OCI-LY7 (cell line): ENCODE data around the gene HNRNPU. TPM values are rescaled to one million over a fixed set of nuclear protein-coding genes. Genes with fewer than 3 reads are reported as not detected.

ENCODE experiments used
- BruUV-seq: library from RNA; stranded (reverse); fragments of 400-500 nt; replicated peaks from 2 replicates; lab custom pipeline; 2021; lab: Mats Ljungman, UMichigan
- CTCF ChIA-PET: fragments of 300-600 bp; sonication (Branson Sonifier 250); formaldehyde crosslinking; loops from one replicate; lab custom pipeline; 2022; ENCODE audit warnings: antibody characterized with exemption; ENCODE audit not compliant: unreplicated experiment; lab: Charles Lee
- POLR2A ChIA-PET: fragments of 300-600 bp; sonication (Branson Sonifier 250); formaldehyde crosslinking; loops from one replicate; lab custom pipeline; 2022; ENCODE audit warnings: antibody characterized with exemption; lab: Charles Lee
- DNase-seq: peaks from one replicate; pipeline ENCODE4 v3.0.0-alpha.2; 2015; ENCODE audit warnings: low spot score
- H2AFZ ChIP-seq: fragments of 200-600 bp; sonication (generic), shearing (Covaris generic); 2 replicates; pipeline ENCODE4 v1.6.1; 2014; ENCODE audit warnings: mild to moderate bottlenecking, antibody characterized with exemption, low read length, moderate library complexity
- H3K27ac ChIP-seq: fragments of 200-600 bp; sonication (generic); 2 replicates; pipeline ENCODE4 v1.5.1; 2014; ENCODE audit warnings: mixed run types, low read depth, mild to moderate bottlenecking, moderate library complexity, low read length, inconsistent platforms; ENCODE audit not compliant: poor library complexity, severe bottlenecking
- H3K36me3 ChIP-seq: fragments of 200-600 bp; sonication (generic); 2 replicates; pipeline ENCODE4 v1.6.1; 2014; ENCODE audit warnings: mild to moderate bottlenecking, antibody characterized with exemption, low read length, moderate library complexity, mixed read lengths; ENCODE audit not compliant: insufficient read depth
- H3K4me1 ChIP-seq: fragments of 200-600 bp; sonication (generic); 2 replicates; pipeline ENCODE4 v1.5.1; 2014; ENCODE audit warnings: mild to moderate bottlenecking, low read length; ENCODE audit not compliant: insufficient read depth, poor library complexity, severe bottlenecking
- H3K4me2 ChIP-seq: fragments of 200-600 bp; sonication (generic); 2 replicates; pipeline ENCODE4 v1.6.1; 2014; ENCODE audit warnings: mild to moderate bottlenecking, low read length
- H3K4me3 ChIP-seq: fragments of 200-600 bp; sonication (generic); 2 replicates; pipeline ENCODE4 v1.5.1; 2014; ENCODE audit warnings: mild to moderate bottlenecking, low read depth, low read length; ENCODE audit not compliant: poor library complexity, severe bottlenecking
- H3K79me2 ChIP-seq: fragments of 200-600 bp; sonication (generic); 2 replicates; pipeline ENCODE4 v1.6.1; 2016; ENCODE audit warnings: low read depth, mild to moderate bottlenecking, low read length, moderate library complexity, mixed read lengths; ENCODE audit not compliant: insufficient read depth
- H3K9me2 ChIP-seq: fragments of 200-600 bp; sonication (generic); 2 replicates; pipeline ENCODE4 v1.6.1; 2016; ENCODE audit warnings: mild to moderate bottlenecking, low read length, mixed read lengths; ENCODE audit not compliant: insufficient read depth
- H3K9me3 ChIP-seq: fragments of 200-600 bp; sonication (generic); 2 replicates; pipeline ENCODE4 v1.6.1; 2014; ENCODE audit warnings: mild to moderate bottlenecking, mixed run types, low read length, mixed read lengths
- H4K20me1 ChIP-seq: fragments of 200-600 bp; sonication (generic); 2 replicates; pipeline ENCODE4 v1.6.1; 2014; ENCODE audit warnings: mild to moderate bottlenecking, antibody characterized with exemption, low read length, moderate library complexity, mixed read lengths; ENCODE audit not compliant: insufficient read depth
- CTCF ChIP-seq: fragments of 200-600 bp; sonication (generic); conservative IDR thresholded peaks from 2 replicates; pipeline ENCODE4 v1.5.1; 2014; ENCODE audit warnings: mild to moderate bottlenecking, antibody characterized with exemption, low read length, moderate library complexity, mixed read lengths
- EZH2phosphoT487 ChIP-seq: fragments of 200-600 bp; sonication (generic); IDR thresholded peaks from 2 replicates; pipeline ENCODE4 v1.6.1; 2018; ENCODE audit warnings: low read depth, borderline replicate concordance, mild to moderate bottlenecking, mixed run types, antibody characterized with exemption, low read length, moderate library complexity, mixed read lengths
- intact Hi-C: fragments of 100-400 bp; cut with micrococcal nuclease; formaldehyde crosslinking; loops from one replicate; pipeline ENCODE4 v1.10.0; 2022; ENCODE audit not compliant: unreplicated experiment
- total RNA-seq, 2 experiments: library from RNA; depleted of rRNA in 1 of 2; stranded (reverse); fragments of >200 nt in 1 of 2; shearing (Covaris generic) in 1 of 2; gene quantifications; 2 replicates each; pipeline ENCODE4 v1.2.3, GENCODE V29; 2014 to 2022

Gene HNRNPU
- total RNA-seq, 2 experiments from 2014 or later = 426 to 650 TPM

GRCh38 chr1:244868484-244869363 lies 4.4 kb upstream of the HNRNPU start:
- BruUV-seq = no TSS peak
- no peak overlapping the region for H3K27ac ChIP-seq
- no peaks in the 10 kb centered on the region for H3K9me3 ChIP-seq
- DNase-seq = no peak
- H3K36me3 ChIP-seq = peaks cover 5% of the 10 kb centered on the region
- peaks cover 27% of the 10 kb centered on the region for H3K4me1 ChIP-seq
- intact Hi-C loops = no loop called here
- CTCF ChIA-PET = no interaction called here
- H3K9me2 ChIP-seq = no peaks in the 10 kb centered on the region
- POLR2A ChIA-PET = interaction anchor here (0.6 to 3.6 kb wide), 8 partner anchors 10 to 166 kb away, joined by 3 to 17 read pairs (median 4); a partner anchor contains a TSS
- peaks cover 25% of the 10 kb centered on the region for H3K79me2 ChIP-seq
- no peak overlapping the region for H3K4me3 ChIP-seq
- TF ChIP-seq CTCF = no peak
- no peak for TF ChIP-seq EZH2phosphoT487
- H4K20me1 ChIP-seq = no peaks in the 10 kb centered on the region
- H2AFZ ChIP-seq = no peak overlapping the region
- H3K4me2 ChIP-seq = no peak overlapping the region

DNA sequence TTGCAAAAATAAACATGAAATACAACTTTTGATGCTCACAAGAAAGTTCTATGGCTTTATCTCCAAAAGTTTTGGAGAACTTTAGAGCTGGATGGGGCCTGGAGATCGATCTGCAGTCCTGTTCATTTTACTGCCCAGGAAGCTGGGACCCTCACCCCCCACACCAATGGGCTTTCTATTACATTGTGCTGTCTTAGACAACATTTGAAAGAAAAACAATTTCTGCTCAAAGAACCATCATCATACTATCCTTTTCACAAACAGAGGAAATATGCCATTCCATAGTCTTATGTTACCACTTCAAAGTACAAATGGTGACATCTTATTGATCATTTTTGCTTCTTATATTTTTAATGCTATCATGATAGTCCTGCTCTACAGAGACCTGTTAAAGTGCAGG lies 2.0 kb upstream of the HNRNPU start:
- CTCF ChIA-PET = no interaction called here
- Histone ChIP-seq H3K27ac (peak overlapping the region; percentile 3), H3K4me1 (peaks cover 32% of the 10 kb centered on the region), H3K4me3 (no peak overlapping the region), H3K36me3 (peaks cover 26% of the 10 kb centered on the region), H4K20me1 (peaks cover 14% of the 10 kb centered on the region), H3K79me2 (peaks cover 48% of the 10 kb centered on the region), H3K9me2 (no peaks in the 10 kb centered on the region), H3K9me3 (no peaks in the 10 kb centered on the region), H3K4me2 (peak overlapping the region; percentile 87), H2AFZ (peak overlapping the region; percentile 73)
- no peak for DNase-seq
- no TSS peak for BruUV-seq
- intact Hi-C loops = no loop called here
- POLR2A ChIA-PET = interaction anchor here (0.6 to 6.2 kb wide), 13 partner anchors 9 to 1061 kb away, joined by 3 to 83 read pairs (median 4); partner anchors contain the start of gene COX20
- TF ChIP-seq EZH2phosphoT487 (no peak), CTCF (no peak)
